ENCODE results near the gene CDCP1. TPM values are rescaled to one million over a fixed set of nuclear protein-coding genes. Genes with fewer than 3 reads are reported as not detected.
A peak's percentile ranks its signal among the peaks of the same experiment; 100 is the strongest.

CDCP1 gene
- total and polyA plus RNA-seq, 8 donors = 4.1 to 24.5 (median 8.1) TPM

- no peak for TF ChIP-seq CTCF (IDR thresholded peaks at IDR 0.05)
- TF ChIP-seq POLR2AphosphoS5 (IDR thresholded peaks at IDR 0.05) = no peak
- no peak for TF ChIP-seq EP300 (IDR thresholded peaks at IDR 0.05)
- TF ChIP-seq POLR2A (IDR thresholded peaks at IDR 0.05) = no peak
- H3K36me3 ChIP-seq = no peaks in the 10 kb centered on the region
- H3K27ac ChIP-seq = peak overlapping the region in 2 of 5 donors; percentile 54 to 59
- peaks cover 0 to 34% (median 15%) of the 10 kb centered on the region in 4 donors for H3K4me1 ChIP-seq
- H3K9me3 ChIP-seq = no peaks in the 10 kb centered on the region
- intact Hi-C loops (cut with DNase I; ENCODE audit: low total_unique reads) = no loop called here
- 91 to 100% (median 97%) methylated on average over 1 of the region's 1 CpG for WGBS, 5 donors
- H3K4me3 ChIP-seq = no peak overlapping the region
- DNase-seq = no peak
- H3K27me3 ChIP-seq = no peaks in the 10 kb centered on the region
These were observed 83.5 kb downstream of the CDCP1 start for GRCh38 chr3:45062697-45063070.

GRCh38 chr3:45060165-45060892 lies 85.8 kb downstream of the CDCP1 start:
- Histone ChIP-seq H3K27ac (peak overlapping the region in 2 of 5 donors; percentile 59 to 65), H3K9me3 (no peaks in the 10 kb centered on the region), H3K4me3 (no peak overlapping the region), H3K4me1 (peaks cover 12 to 47% (median 14%) of the 10 kb centered on the region in 4 donors), H3K27me3 (no peaks in the 10 kb centered on the region), H3K36me3 (no peaks in the 10 kb centered on the region)
- intact Hi-C loops (cut with DNase I; ENCODE audit: low total_unique reads) = no loop called here
- no peak for DNase-seq
- 43 to 59% (median 54%) methylated on average over 4 of the region's 4 CpGs for WGBS, 5 donors
- TF ChIP-seq EP300 (IDR thresholded peaks at IDR 0.05) (no peak), POLR2A (IDR thresholded peaks at IDR 0.05) (no peak), CTCF (IDR thresholded peaks at IDR 0.05) (no peak), POLR2AphosphoS5 (IDR thresholded peaks at IDR 0.05) (no peak)

GRCh38 chr3:45059132-45059531 lies 87.0 kb downstream of the CDCP1 start:
- 73 to 99% (median 87%) methylated on average over 2 of the region's 2 CpGs for WGBS, 5 donors
- Histone ChIP-seq H3K9me3 (no peaks in the 10 kb centered on the region), H3K27me3 (no peaks in the 10 kb centered on the region), H3K4me1 (peaks cover 3 to 49% (median 12%) of the 10 kb centered on the region in 4 donors), H3K36me3 (no peaks in the 10 kb centered on the region), H3K4me3 (no peak overlapping the region), H3K27ac (peak overlapping the region in 1 of 5 donors; percentile 34)
- DNase-seq = no peak
- no peak for TF ChIP-seq CTCF (IDR thresholded peaks at IDR 0.05)
- intact Hi-C loops (cut with DNase I; ENCODE audit: low total_unique reads) = no loop called here

GRCh38 chr3:45057557-45057956 lies 88.6 kb downstream of the CDCP1 start:
- 75 to 86% (median 75%) methylated on average over 3 of the region's 3 CpGs for WGBS, 5 donors
- Histone ChIP-seq H3K27me3 (no peaks in the 10 kb centered on the region), H3K36me3 (no peaks in the 10 kb centered on the region), H3K27ac (peak overlapping the region in 2 of 5 donors; percentile 48 to 63), H3K9me3 (no peaks in the 10 kb centered on the region), H3K4me1 (peaks cover 5 to 56% (median 13%) of the 10 kb centered on the region in 4 donors), H3K4me3 (no peak overlapping the region)
- TF ChIP-seq CTCF (IDR thresholded peaks at IDR 0.05) (no peak), POLR2A (IDR thresholded peaks at IDR 0.05) (no peak), POLR2AphosphoS5 (IDR thresholded peaks at IDR 0.05) (no peak)
- no peak for DNase-seq
- intact Hi-C loops (cut with DNase I; ENCODE audit: low total_unique reads) = no loop called here

Data from stomach (tissue), 9 donors.